CD14-positive monocyte (primary cell): ENCODE data around the gene TRIM47. TPM values are rescaled to one million over a fixed set of nuclear protein-coding genes. Genes with fewer than 3 reads are reported as not detected.

Experiments used
- DNase-seq, 3 donors: peaks; one replicate each; pipeline ENCODE4 v3.0.0-alpha.2; 2011 to 2022
- H2AFZ ChIP-seq: 2 replicates; pipeline ENCODE4 v1.6.0; 2012; ENCODE audit warnings: mild to moderate bottlenecking, low read depth, low read length, inconsistent platforms; ENCODE audit not compliant: insufficient read depth, poor library complexity, severe bottlenecking
- H3K27ac ChIP-seq, 2 donors: 1 replicate in 1 of 2; 2 replicates in 1 of 2; pipeline ENCODE4 v1.5.1; 2012 to 2013; ENCODE audit warnings: low read length in 2 of 2, control low read depth in 1 of 2, inconsistent platforms in 1 of 2, low read depth in 1 of 2, mild to moderate bottlenecking in 1 of 2
- H3K27me3 ChIP-seq, 2 donors: one replicate each; pipeline versions ENCODE4 v1.6.0 to v1.6.1; 2011 to 2013; ENCODE audit warnings: low read length in 2 of 2; ENCODE audit not compliant: control insufficient read depth in 2 of 2, insufficient read depth in 2 of 2
- H3K36me3 ChIP-seq, 2 donors: replicated peaks in 1 of 2; 1 replicate in 1 of 2; 2 replicates in 1 of 2; pipeline versions ENCODE4 v1.5.1 to v1.6.1; 2012 to 2013; ENCODE audit warnings: low read length in 2 of 2, control low read depth in 1 of 2, inconsistent platforms in 1 of 2, mild to moderate bottlenecking in 1 of 2; ENCODE audit not compliant: insufficient read depth in 2 of 2, control insufficient read depth in 1 of 2
- H3K4me1 ChIP-seq, 2 donors: 1 replicate in 1 of 2; 2 replicates in 1 of 2; pipeline versions ENCODE4 v1.5.1 to v1.6.1; 2012 to 2013; ENCODE audit warnings: low read length in 2 of 2, control low read depth in 1 of 2, inconsistent platforms in 1 of 2, mild to moderate bottlenecking in 1 of 2, moderate library complexity in 1 of 2; ENCODE audit not compliant: insufficient read depth in 2 of 2, control insufficient read depth in 1 of 2
- H3K4me2 ChIP-seq: replicated peaks from 2 replicates; pipeline ENCODE3; 2012; ENCODE audit warnings: low read length, moderate library complexity, mild to moderate bottlenecking; ENCODE audit not compliant: poor library complexity, severe bottlenecking; ENCODE audit errors: extremely low read depth
- H3K4me3 ChIP-seq, 3 experiments: fragments of 200-600 bp in 1 of 3; sonication (generic) in 1 of 3; replicated peaks in 1 of 3; 1 replicate in 2 of 3; 2 replicates in 1 of 3; pipeline ENCODE4 v1.5.1; 2011 to 2013; ENCODE audit warnings: low read length in 3 of 3, mild to moderate bottlenecking in 3 of 3, control low read depth in 2 of 3, low read depth in 2 of 3, inconsistent platforms in 1 of 3, moderate library complexity in 1 of 3
- H3K79me2 ChIP-seq: 2 replicates; pipeline ENCODE4 v1.6.0; 2012; ENCODE audit warnings: mild to moderate bottlenecking, control low read depth, inconsistent platforms, low read length, moderate library complexity; ENCODE audit not compliant: insufficient read depth
- H3K9ac ChIP-seq: 2 replicates; pipeline ENCODE4 v1.6.0; 2017; ENCODE audit warnings: low read length, mild to moderate bottlenecking; ENCODE audit not compliant: insufficient read depth, poor library complexity, severe bottlenecking
- H3K9me3 ChIP-seq, 2 donors: replicated peaks in 1 of 2; 1 replicate in 1 of 2; 2 replicates in 1 of 2; pipeline versions ENCODE4 v1.5.1 to v1.6.1; 2012 to 2013; ENCODE audit warnings: low read length in 2 of 2, control low read depth in 1 of 2; ENCODE audit not compliant: control insufficient read depth in 1 of 2, insufficient read depth in 1 of 2
- H4K20me1 ChIP-seq: 2 replicates; pipeline ENCODE4 v1.6.0; 2012; ENCODE audit warnings: mild to moderate bottlenecking, low read length, control low read depth, moderate library complexity; ENCODE audit not compliant: insufficient read depth
- H3K27ac Mint-ChIP-seq, 7 donors: one replicate each; pipeline ENCODE4 v1.8.0; 2020; ENCODE audit warnings: mild to moderate bottlenecking in 7 of 7, mixed read lengths in 7 of 7, moderate library complexity in 6 of 7, inconsistent platforms in 2 of 7
- H3K27me3 Mint-ChIP-seq, 3 donors: one replicate each; pipeline ENCODE4 v1.8.0; 2021 to 2022; ENCODE audit warnings: low read depth in 3 of 3, mild to moderate bottlenecking in 3 of 3, mixed read lengths in 3 of 3, moderate library complexity in 3 of 3, inconsistent platforms in 1 of 3
- H3K36me3 Mint-ChIP-seq, 2 donors: one replicate each; pipeline ENCODE4 v1.8.0; 2020; ENCODE audit warnings: mixed read lengths in 2 of 2, inconsistent platforms in 1 of 2, mild to moderate bottlenecking in 1 of 2
- H3K4me1 Mint-ChIP-seq: one replicate; pipeline ENCODE4 v1.8.0; 2020; ENCODE audit warnings: mild to moderate bottlenecking, mixed read lengths
- H3K4me3 Mint-ChIP-seq, 2 donors: one replicate each; pipeline ENCODE4 v1.8.0; 2020; ENCODE audit warnings: mild to moderate bottlenecking in 2 of 2, mixed read lengths in 2 of 2, moderate library complexity in 1 of 2
- H3K9me3 Mint-ChIP-seq, 7 donors: one replicate each; pipeline ENCODE4 v1.8.0; 2020 to 2022; ENCODE audit warnings: mixed read lengths in 7 of 7, mild to moderate bottlenecking in 6 of 7, moderate library complexity in 6 of 7, inconsistent platforms in 2 of 7
- CTCF ChIP-seq: fragments of 200-600 bp; IDR thresholded peaks from one replicate; pipeline ENCODE4 v1.8.0; 2022; ENCODE audit warnings: antibody characterized with exemption, mild to moderate bottlenecking
- WGBS: methylation state at CpG from one replicate; pipeline ENCODE4 v1.1.5; 2013; ENCODE audit warnings: missing lambda C conversion rate; ENCODE audit not compliant: insufficient coverage; 5-methylcytosine and 5-hydroxymethylcytosine counted together
- intact Hi-C, 2 donors: fragments of 100-400 bp; cut with micrococcal nuclease; formaldehyde crosslinking; loops; one replicate each; pipeline versions ENCODE4 v1.15.0 to v1.15.1; 2023
- polyA plus RNA-seq, 3 donors: library from polyadenylated mRNA; depleted of rRNA in 1 of 3; unstranded in 2 of 3; stranded (reverse) in 1 of 3; fragments of 300-500 nt in 2 of 3; fragments of >200 nt in 1 of 3; fragmentation: Illumina TruSeq in 2 of 3; gene quantifications; 1 replicate in 2 of 3; 2 replicates in 1 of 3; pipeline ENCODE4 v1.2.3, GENCODE V29; 2012 to 2021

Gene TRIM47
- polyA plus RNA-seq, 3 donors: 0.20 TPM; not detected in 2

GRCh38 chr17:75927286-75927922 is 49.0 kb upstream of the TRIM47 start:
- Mint-ChIP-seq H3K4me1 (peaks cover 8% of the 10 kb centered on the region), H3K27me3 (peaks cover 0 to 1% (median 0%) of the 10 kb centered on the region in 3 donors), H3K36me3 (no peaks in the 10 kb centered on the region), H3K9me3 (no peaks in the 10 kb centered on the region), H3K4me3 (no peak overlapping the region), H3K27ac (peak overlapping the region in 1 of 7 donors; percentile 35)
- Histone ChIP-seq H3K4me2 (no peak overlapping the region), H4K20me1 (no peaks in the 10 kb centered on the region), H3K27ac (no peak overlapping the region), H3K4me1 (peaks cover 0 to 8% of the 10 kb centered on the region in 2 donors), H3K27me3 (no peaks in the 10 kb centered on the region), H3K9ac (no peak overlapping the region), H3K9me3 (no peaks in the 10 kb centered on the region), H3K4me3 (no peak overlapping the region), H3K36me3 (no peaks in the 10 kb centered on the region), H3K79me2 (no peaks in the 10 kb centered on the region), H2AFZ (peak overlapping the region; percentile 68)
- intact Hi-C loops: no loop called here
- WGBS: 56% methylated on average over 2 of the region's 6 CpGs
- peak; percentile 66 for TF ChIP-seq CTCF
- peak; percentile 32 to 53 (median 35) for DNase-seq

- Mint-ChIP-seq H3K27me3 (peaks cover 0 to 3% (median 0%) of the 10 kb centered on the region in 3 donors), H3K4me3 (no peak overlapping the region), H3K4me1 (peaks cover 8% of the 10 kb centered on the region), H3K27ac (no peak overlapping the region), H3K36me3 (no peaks in the 10 kb centered on the region), H3K9me3 (no peaks in the 10 kb centered on the region)
- H3K9me3 ChIP-seq: no peaks in the 10 kb centered on the region
- no peaks in the 10 kb centered on the region for H3K27me3 ChIP-seq
- WGBS: 84% methylated on average over 2 of the region's 4 CpGs
- no peak overlapping the region for H3K4me3 ChIP-seq
- no peak overlapping the region for H2AFZ ChIP-seq
- peaks cover 0 to 8% of the 10 kb centered on the region in 2 donors for H3K4me1 ChIP-seq
- no peak overlapping the region for H3K27ac ChIP-seq
- no peaks in the 10 kb centered on the region for H3K36me3 ChIP-seq
- no peak for DNase-seq
- intact Hi-C loops: no loop called here
- H3K4me2 ChIP-seq: no peak overlapping the region
- H3K79me2 ChIP-seq: no peaks in the 10 kb centered on the region
- TF ChIP-seq CTCF: no peak
- no peaks in the 10 kb centered on the region for H4K20me1 ChIP-seq
- no peak overlapping the region for H3K9ac ChIP-seq
These were observed 48.1 kb upstream of the TRIM47 start for GRCh38 chr17:75926456-75926855.
